Bronchial epithelial cell (primary cell): Measurements from ENCODE around the gene FADS1. TPM values are rescaled to one million over a fixed set of nuclear protein-coding genes. Genes with fewer than 3 reads are reported as not detected.
A peak's percentile ranks its signal among the peaks of the same experiment; 100 is the strongest.

ENCODE experiments used
- DNase-seq: peaks from one replicate; pipeline ENCODE4 v3.0.0-alpha.2; 2010; ENCODE audit warnings: low read depth
- FAIRE-seq: peaks from 2 replicates; lab custom pipeline; 2011; peaks lifted over from hg19 to GRCh38; lab: Jason Lieb, UNC
- H3K27me3 ChIP-seq: 2 replicates; pipeline ENCODE4 v1.5.1; 2011; ENCODE audit warnings: low read length; ENCODE audit not compliant: control insufficient read depth, insufficient read depth
- H3K36me3 ChIP-seq: 2 replicates; pipeline ENCODE4 v1.5.1; 2011; ENCODE audit warnings: low read length; ENCODE audit not compliant: control insufficient read depth, insufficient read depth
- H3K4me3 ChIP-seq: 2 replicates; pipeline ENCODE4 v1.5.1; 2011; ENCODE audit warnings: mild to moderate bottlenecking, low read depth, low read length, control low read depth
- CTCF ChIP-seq: IDR thresholded peaks from 2 replicates; pipeline ENCODE4 v1.5.1; 2011; ENCODE audit warnings: mild to moderate bottlenecking, moderate library complexity, low read length, control low read depth, inconsistent platforms; ENCODE audit not compliant: insufficient read depth, severe bottlenecking
- total RNA-seq: library from RNA; depleted of rRNA; stranded (reverse); fragments of >200 nt; gene quantifications from 2 replicates; pipeline ENCODE4 v1.2.1, GENCODE V29; 2014

Gene FADS1
- total RNA-seq, 1 donor from 2014 or later: 46.9 TPM

GRCh38 chr11:61803889-61804647 is 12.7 kb downstream of the FADS1 start:
- no peak for TF ChIP-seq CTCF
- H3K27me3 ChIP-seq: no peaks in the 10 kb centered on the region
- no peak overlapping the region for H3K4me3 ChIP-seq
- peaks cover 20% of the 10 kb centered on the region for H3K36me3 ChIP-seq
- DNase-seq: no peak
- no peak for FAIRE-seq

GRCh38 chr11:61802605-61803004 is 14.2 kb downstream of the FADS1 start:
- DNase-seq (no peak), FAIRE-seq (no peak)
- Histone ChIP-seq H3K36me3 (peaks cover 20% of the 10 kb centered on the region), H3K4me3 (no peak overlapping the region), H3K27me3 (no peaks in the 10 kb centered on the region)
- no peak for TF ChIP-seq CTCF

- peaks cover 17% of the 10 kb centered on the region for H3K36me3 ChIP-seq
- no peak for DNase-seq
Observed at GRCh38 chr11:61800331-61801281, 16.2 kb downstream of the FADS1 start.

GRCh38 chr11:61799665-61800284 is 17.0 kb downstream of the FADS1 start:
- TF ChIP-seq CTCF: no peak
- FAIRE-seq (no peak), DNase-seq (no peak)
- no peak overlapping the region for H3K4me3 ChIP-seq
- H3K27me3 ChIP-seq: no peaks in the 10 kb centered on the region
- peaks cover 14% of the 10 kb centered on the region for H3K36me3 ChIP-seq

More at GRCh38 chr11:61800331-61801281, 16.2 kb downstream of the FADS1 start:
- no peak for TF ChIP-seq CTCF
- FAIRE-seq: no peak
- H3K27me3 ChIP-seq: no peaks in the 10 kb centered on the region
- H3K4me3 ChIP-seq: no peak overlapping the region

GRCh38 chr11:61797263-61797944 is 19.4 kb downstream of the FADS1 start:
- Histone ChIP-seq H3K36me3 (peaks cover 2% of the 10 kb centered on the region), H3K4me3 (no peak overlapping the region), H3K27me3 (no peaks in the 10 kb centered on the region)
- no peak for FAIRE-seq
- peak; percentile 75 for DNase-seq
- peak; percentile 63 for TF ChIP-seq CTCF
